WTC11 (cell line): ENCODE results near the gene POLR3A. TPM values are rescaled to one million over a fixed set of nuclear protein-coding genes. Genes with fewer than 3 reads are reported as not detected.

ENCODE experiments used
- ATAC-seq: fragments of 200-7000 bp; cut with Tn5 transposase; 2 replicates; pipeline ENCODE4 v1.10.0; 2021; ENCODE audit warnings: mild to moderate bottlenecking, moderate library complexity
- CTCF ChIA-PET: fragments of 300-600 bp; sonication (Branson Sonifier 250); formaldehyde crosslinking; loops from one replicate; lab custom pipeline; 2021; ENCODE audit warnings: antibody characterized with exemption; lab: Charles Lee
- POLR2A ChIA-PET: fragments of 350-600 bp; sonication (Branson Sonifier 250); formaldehyde crosslinking; loops from one replicate; lab custom pipeline; 2021; ENCODE audit warnings: antibody characterized with exemption; lab: Charles Lee
- DNase-seq: peaks from one replicate; pipeline ENCODE4 v3.0.0; 2021; ENCODE audit warnings: low spot score
- H3K27ac Mint-ChIP-seq: 2 replicates; pipeline ENCODE4 v1.8.0; 2021; ENCODE audit warnings: mixed read lengths
- H3K27me3 Mint-ChIP-seq: 2 replicates; pipeline ENCODE4 v1.8.0; 2021; ENCODE audit warnings: low read depth, mild to moderate bottlenecking, moderate library complexity, mixed read lengths
- H3K36me3 Mint-ChIP-seq: 2 replicates; pipeline ENCODE4 v1.8.0; 2021; ENCODE audit warnings: mixed read lengths
- H3K4me1 Mint-ChIP-seq: 2 replicates; pipeline ENCODE4 v1.8.0; 2022; ENCODE audit warnings: mixed read lengths
- H3K4me3 Mint-ChIP-seq: 2 replicates; pipeline ENCODE4 v1.8.0; 2021; ENCODE audit warnings: mild to moderate bottlenecking, moderate library complexity, mixed read lengths
- H3K9me3 Mint-ChIP-seq: 2 replicates; pipeline ENCODE4 v1.8.0; 2021; ENCODE audit warnings: mixed read lengths
- CREM ChIP-seq: sonication (generic); formaldehyde crosslinking; IDR thresholded peaks from 2 replicates; pipeline ENCODE4 v1.8.1; 2022; ENCODE audit warnings: mild to moderate bottlenecking, missing genetic modification reagents, moderate library complexity
- E2F5 ChIP-seq: sonication (generic); formaldehyde crosslinking; IDR thresholded peaks from 2 replicates; pipeline ENCODE4 v1.8.1; 2022; ENCODE audit warnings: mild to moderate bottlenecking, moderate library complexity, missing genetic modification reagents
- ERG ChIP-seq: fragments of 250-450 bp; sonication (Bioruptor Pico); IDR thresholded peaks from 2 replicates; pipeline ENCODE4 v1.8.0; 2021; ENCODE audit warnings: mild to moderate bottlenecking
- FOXP1 ChIP-seq: sonication (generic); formaldehyde crosslinking; IDR thresholded peaks from 2 replicates; pipeline ENCODE4 v1.8.0; 2022; ENCODE audit warnings: missing genetic modification reagents, mild to moderate bottlenecking, moderate library complexity, borderline replicate concordance
- FOXP4 ChIP-seq: sonication (generic); formaldehyde crosslinking; IDR thresholded peaks from 2 replicates; pipeline ENCODE4 v1.8.0; 2022; ENCODE audit warnings: mild to moderate bottlenecking, missing genetic modification reagents
- HMGXB4 ChIP-seq: sonication (generic); formaldehyde crosslinking; IDR thresholded peaks from 2 replicates; pipeline ENCODE4 v1.8.1; 2023; ENCODE audit warnings: mild to moderate bottlenecking, moderate library complexity, missing genetic modification reagents
- NFYB ChIP-seq: sonication (generic); formaldehyde crosslinking; conservative IDR thresholded peaks from 2 replicates; pipeline ENCODE4 v1.8.0; 2022; ENCODE audit warnings: low read depth, missing genetic modification reagents
- NR1H2 ChIP-seq: sonication (generic); formaldehyde crosslinking; IDR thresholded peaks from 2 replicates; pipeline ENCODE4 v1.9.0; 2021; ENCODE audit warnings: mild to moderate bottlenecking, moderate library complexity, missing genetic modification reagents
- TEAD4 ChIP-seq: sonication (generic); formaldehyde crosslinking; IDR thresholded peaks from 2 replicates; pipeline ENCODE4 v1.8.0; 2022; ENCODE audit warnings: mild to moderate bottlenecking, missing genetic modification reagents
- USF1 ChIP-seq: sonication (generic); formaldehyde crosslinking; IDR thresholded peaks from 2 replicates; pipeline ENCODE4 v1.8.0; 2022; ENCODE audit warnings: mild to moderate bottlenecking, missing genetic modification reagents
- USF2 ChIP-seq: sonication (generic); formaldehyde crosslinking; IDR thresholded peaks from 2 replicates; pipeline ENCODE4 v1.8.1; 2023; ENCODE audit warnings: mild to moderate bottlenecking, missing genetic modification reagents, moderate library complexity
- ZNF138 ChIP-seq: sonication (generic); formaldehyde crosslinking; conservative IDR thresholded peaks from 2 replicates; pipeline ENCODE4 v1.8.1; 2022; ENCODE audit warnings: mild to moderate bottlenecking, moderate library complexity, missing genetic modification reagents
- ZNF281 ChIP-seq: sonication (generic); formaldehyde crosslinking; IDR thresholded peaks from 2 replicates; pipeline ENCODE4 v1.8.0; 2023; ENCODE audit warnings: mild to moderate bottlenecking, missing genetic modification reagents
- ZNF671 ChIP-seq: fragments of 250-450 bp; sonication (Bioruptor Pico); IDR thresholded peaks from 2 replicates; pipeline ENCODE4 v1.8.0; 2021; ENCODE audit warnings: mild to moderate bottlenecking
- total RNA-seq: library from RNA; stranded (reverse); gene quantifications from 3 replicates; pipeline ENCODE4 v1.2.3, GENCODE V29; 2021

Gene POLR3A
- total RNA-seq, 1 experiment from 2014 or later: 32.2 TPM

- TF ChIP-seq USF1 (CRISPR knock-in tag): no peak
- TF ChIP-seq CREM (CRISPR knock-in tag): no peak
- TF ChIP-seq HMGXB4 (CRISPR knock-in tag): no peak
- no peak for TF ChIP-seq ZNF671 (CRISPR knock-in tag)
- no peak for TF ChIP-seq NFYB (CRISPR knock-in tag)
- no peak for TF ChIP-seq E2F5
- TF ChIP-seq, all 79 proteins: peak for 0
Measured at GRCh38 chr10:77936697-77937567, 92.4 kb downstream of the POLR3A start (continued).

- no peak for ATAC-seq
- H3K4me3 Mint-ChIP-seq: no peak overlapping the region
- TF ChIP-seq FOXP1 (CRISPR knock-in tag) (no peak), ZNF281 (CRISPR knock-in tag) (no peak), ZNF138 (CRISPR knock-in tag) (no peak)
- TF ChIP-seq, all 79 proteins: peak for 0
- POLR2A ChIA-PET: interaction anchor here (1.2 kb wide), 1 partner anchor 16 kb away, joined by 3 read pairs; no protein-coding TSS in a partner anchor
- Mint-ChIP-seq H3K9me3 (peaks cover 7% of the 10 kb centered on the region), H3K27ac (no peak overlapping the region), H3K4me1 (peaks cover 20% of the 10 kb centered on the region), H3K36me3 (peaks cover 8% of the 10 kb centered on the region), H3K27me3 (peaks cover 8% of the 10 kb centered on the region)
- CTCF ChIA-PET: interaction anchor here (1.2 to 3.7 kb wide), 2 partner anchors 42 kb away, joined by 3 to 27 read pairs; no protein-coding TSS in a partner anchor
- no peak for DNase-seq
Measured at GRCh38 chr10:77932016-77932715, 97.1 kb downstream of the POLR3A start.

- peaks cover 8% of the 10 kb centered on the region for H3K27me3 Mint-ChIP-seq
- H3K27ac Mint-ChIP-seq: peak overlapping the region; percentile 40; the same call in 1 of the 2 replicates
- peaks cover 8% of the 10 kb centered on the region for H3K36me3 Mint-ChIP-seq
- peaks cover 7% of the 10 kb centered on the region for H3K9me3 Mint-ChIP-seq
- peaks cover 36% of the 10 kb centered on the region for H3K4me1 Mint-ChIP-seq
- ATAC-seq (peak; percentile 10), DNase-seq (no peak)
- POLR2A ChIA-PET: interaction anchor here (1.0 kb wide), 1 partner anchor 45 kb away, joined by 3 read pairs; no protein-coding TSS in a partner anchor
- CTCF ChIA-PET: interaction anchor here (0.6 to 6.4 kb wide), 5 partner anchors 14 to 81 kb away, joined by 3 to 48 read pairs (median 8); no protein-coding TSS in a partner anchor
- H3K4me3 Mint-ChIP-seq: peak overlapping the region; percentile 69
- TF ChIP-seq TEAD4: no peak
- no peak for TF ChIP-seq NR1H2 (CRISPR knock-in tag)
- TF ChIP-seq USF2 (CRISPR knock-in tag): no peak
- TF ChIP-seq FOXP4: no peak
- no peak for TF ChIP-seq ERG (CRISPR knock-in tag)
Measured at GRCh38 chr10:77927402-77928246, 101.7 kb downstream of the POLR3A start.
